GM19351 (cell line): ENCODE data around the gene SMCO3.
A peak's percentile ranks its signal among the peaks of the same experiment; 100 is the strongest.

Source experiments
- ATAC-seq: cut with Tn5 transposase; IDR thresholded peaks from one replicate; pipeline ENCODE4 v1.9.1; 2021; ENCODE audit warnings: mild to moderate bottlenecking, moderate library complexity; ENCODE audit not compliant: unreplicated experiment

The SMCO3 gene

DNA sequence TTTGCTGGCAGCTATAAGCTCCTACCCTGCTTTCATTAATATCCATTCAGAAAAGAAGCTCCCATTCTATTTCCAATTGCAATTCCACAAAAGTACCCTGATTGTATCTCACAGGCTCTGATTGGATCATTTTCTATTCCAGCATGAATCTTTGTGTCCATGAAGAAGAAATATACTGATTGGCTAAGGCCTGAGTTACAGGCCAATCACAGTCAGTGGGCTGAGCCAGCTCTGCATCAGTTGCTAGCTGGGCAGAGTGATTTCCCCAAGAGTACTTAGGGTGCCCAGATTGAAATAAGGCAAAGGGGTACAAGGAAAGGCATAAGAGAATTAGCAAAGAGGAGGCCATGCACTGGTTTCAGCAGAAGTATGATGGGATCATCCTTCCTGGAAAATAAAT is 14.9 kb upstream of the SMCO3 start:
- peak; percentile 87 for ATAC-seq

DNA sequence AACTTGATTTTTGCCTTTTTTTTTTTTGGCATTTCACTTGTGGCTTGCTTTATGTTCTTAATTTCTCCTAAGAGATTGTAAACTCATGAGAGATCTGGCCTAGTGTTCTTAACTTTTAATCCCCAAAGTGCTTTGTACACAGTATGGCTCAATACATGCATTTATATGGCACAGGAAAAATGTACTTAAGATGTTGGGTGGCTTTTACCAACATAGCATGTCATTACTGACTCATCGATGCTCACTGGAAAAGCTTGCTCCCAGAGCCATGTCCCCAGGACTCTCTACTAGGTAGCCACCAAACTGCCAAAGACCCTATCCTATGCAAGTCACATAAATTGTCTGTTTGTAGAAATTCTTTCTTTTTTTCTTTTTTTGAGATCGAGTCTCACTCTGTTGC is 13.1 kb upstream of the SMCO3 start:
- ATAC-seq, result no peak

DNA sequence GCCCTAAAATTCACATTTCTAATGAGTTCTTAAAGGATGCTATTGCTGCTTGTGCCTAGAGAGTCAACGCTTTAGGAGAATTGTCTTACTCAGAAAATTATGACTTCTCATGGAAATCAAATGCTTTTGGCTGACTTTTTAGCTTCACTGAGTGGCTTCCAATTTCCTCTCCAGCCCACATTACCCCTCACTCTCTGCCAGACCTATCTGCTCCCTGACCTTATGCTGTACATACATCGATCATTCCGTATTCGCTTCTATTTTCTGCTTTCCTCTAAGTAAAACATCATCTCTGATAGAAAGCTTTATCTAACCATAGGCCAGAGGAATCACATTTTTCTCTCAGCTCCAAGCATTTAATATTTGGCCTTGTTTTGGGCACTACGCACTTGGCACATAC is 12.5 kb upstream of the SMCO3 start:
- no peak for ATAC-seq

DNA sequence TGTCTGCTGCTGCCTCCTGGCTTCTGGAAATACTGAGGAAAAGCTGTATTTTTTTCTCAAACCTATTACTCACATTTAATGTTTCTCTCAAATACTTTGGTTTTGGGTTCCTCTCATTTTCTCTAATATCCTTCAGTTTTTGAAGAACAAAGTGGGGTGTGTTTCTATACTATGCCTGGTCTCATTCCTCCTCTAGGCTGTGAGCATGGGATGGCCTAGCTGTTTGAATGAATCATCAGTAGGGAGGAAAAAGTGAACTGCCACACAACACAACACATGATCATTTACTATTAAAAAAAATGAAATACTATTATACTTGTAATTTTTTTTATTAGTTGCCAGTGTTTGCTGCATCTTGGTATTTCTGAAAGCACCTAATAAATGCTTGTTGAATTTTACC is 11.3 kb upstream of the SMCO3 start:
- no peak for ATAC-seq

DNA sequence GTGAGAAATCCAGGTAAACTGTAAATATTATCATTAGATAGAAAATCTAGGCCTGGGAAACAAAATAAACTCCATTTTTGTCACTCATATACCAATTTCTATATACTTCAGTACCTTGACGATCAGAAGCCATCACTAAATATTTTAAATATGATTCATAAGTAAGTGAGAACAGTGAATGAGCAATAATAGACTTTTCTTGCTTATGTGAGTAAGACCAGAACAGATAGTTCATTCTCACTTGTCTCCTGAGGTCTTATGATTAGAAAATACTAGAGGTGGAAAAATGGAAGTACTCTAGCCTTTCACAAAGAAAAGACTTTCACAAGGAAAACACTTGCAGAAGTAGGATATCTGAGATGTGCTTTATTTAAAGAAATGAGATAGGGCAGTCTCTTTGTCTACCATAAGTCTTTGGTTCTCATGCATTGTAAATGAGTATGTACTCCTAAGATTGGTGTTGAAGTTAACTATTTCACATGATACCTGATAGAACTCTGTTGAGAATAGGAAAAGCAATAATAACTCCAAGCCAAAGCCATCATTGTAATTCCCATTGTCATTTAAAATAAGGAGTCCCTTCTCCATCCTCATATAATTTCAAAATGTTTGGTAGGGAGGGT is 10.1 kb upstream of the SMCO3 start:
- ATAC-seq, result peak; percentile 53

DNA sequence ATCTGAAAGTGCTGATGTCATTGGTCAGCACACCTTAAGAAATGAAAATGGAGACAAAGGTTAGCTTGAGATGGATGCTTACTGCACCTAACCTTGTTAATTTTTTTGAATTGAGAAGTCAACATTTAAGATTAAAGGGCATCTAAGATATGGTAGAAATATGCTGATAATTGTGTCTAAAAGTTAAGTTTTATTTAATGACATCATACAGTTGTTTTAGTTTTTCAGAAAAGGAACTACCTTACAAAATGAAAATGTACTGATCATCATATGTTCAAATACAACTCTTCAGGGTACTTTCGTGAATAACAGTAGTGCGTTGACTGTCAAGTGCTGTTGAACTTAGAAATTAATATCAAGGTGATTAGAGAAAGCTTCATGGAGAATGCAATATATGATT is 2.5 kb downstream of the SMCO3 start:
- no peak for ATAC-seq

DNA sequence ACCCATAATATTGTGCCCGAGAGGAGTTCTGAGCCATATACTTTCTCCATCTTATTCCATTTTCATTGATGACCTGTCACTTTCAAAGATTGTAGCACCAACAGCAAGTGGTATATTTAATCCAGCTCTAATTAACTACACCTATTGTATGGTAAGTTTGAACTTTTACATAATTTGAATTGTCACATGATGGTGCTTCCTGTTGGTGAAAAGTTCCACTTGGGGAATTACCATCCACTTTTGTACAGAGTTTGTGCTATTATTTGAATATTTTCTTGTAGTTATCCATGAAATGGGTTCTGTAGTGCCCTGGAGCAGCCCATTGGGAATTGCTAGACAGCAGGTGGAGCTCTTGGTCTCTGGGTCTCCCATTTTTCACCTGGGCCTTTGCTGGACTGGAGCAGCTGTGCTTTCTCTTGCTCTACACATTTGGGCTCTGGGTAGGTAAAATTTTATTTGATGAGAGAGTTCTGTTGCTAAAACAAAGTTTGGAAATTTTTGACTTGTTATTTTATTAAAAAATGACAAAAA is 3.0 kb downstream of the SMCO3 start:
- ATAC-seq, result no peak

DNA sequence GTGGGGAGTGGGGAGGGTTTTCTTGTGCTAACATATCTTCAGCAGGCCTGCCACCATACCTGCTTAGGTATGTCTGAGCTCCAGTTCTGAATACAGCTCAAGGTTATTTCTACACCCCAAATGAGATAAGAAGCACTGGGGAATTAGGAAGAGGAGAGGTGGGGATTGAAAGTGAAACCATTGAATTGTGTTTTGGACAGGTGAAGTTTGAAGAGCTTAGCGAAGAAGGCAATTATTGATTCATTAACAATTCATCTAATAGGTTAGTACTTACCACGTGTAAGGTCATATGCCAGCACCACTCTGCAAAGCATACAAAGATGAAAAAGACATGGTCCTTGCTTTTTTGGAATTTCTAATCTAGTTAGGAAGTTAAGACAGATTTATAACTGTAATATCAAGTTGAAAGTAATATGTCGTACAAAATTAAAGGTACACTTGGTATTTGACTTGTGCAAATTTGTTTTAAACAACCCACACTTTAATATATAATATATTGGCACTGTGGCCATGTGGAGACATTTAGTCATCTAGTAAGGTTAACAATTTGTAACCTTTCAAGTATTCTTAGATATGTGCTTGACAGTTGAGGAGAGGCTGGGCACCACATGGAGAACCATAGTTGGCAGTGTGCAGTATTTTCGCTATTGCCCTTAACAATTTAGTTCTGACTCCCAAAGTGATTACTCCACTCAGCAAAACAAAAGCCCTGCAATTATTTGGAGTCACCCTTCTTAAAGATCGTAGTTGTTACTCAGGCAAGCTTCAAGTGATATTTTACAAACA is 3.6 kb downstream of the SMCO3 start:
- ATAC-seq, result no peak

DNA sequence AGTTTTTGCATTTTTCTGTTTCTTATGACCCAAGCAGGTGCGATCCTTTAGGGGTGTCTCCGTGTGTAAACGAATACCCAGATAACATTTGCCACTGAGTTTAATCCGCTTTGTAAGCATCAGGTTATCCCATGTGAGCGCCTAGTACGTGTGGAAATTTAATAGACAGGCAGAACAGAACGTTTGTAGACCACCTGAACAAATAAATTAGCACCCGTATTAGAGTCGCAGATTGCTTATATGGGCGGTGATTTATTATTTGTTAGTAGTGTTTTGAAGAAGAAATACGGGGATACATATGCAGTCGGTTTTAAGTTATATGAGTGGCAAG is 10.2 kb downstream of the SMCO3 start:
- ATAC-seq, result peak; percentile 12

DNA sequence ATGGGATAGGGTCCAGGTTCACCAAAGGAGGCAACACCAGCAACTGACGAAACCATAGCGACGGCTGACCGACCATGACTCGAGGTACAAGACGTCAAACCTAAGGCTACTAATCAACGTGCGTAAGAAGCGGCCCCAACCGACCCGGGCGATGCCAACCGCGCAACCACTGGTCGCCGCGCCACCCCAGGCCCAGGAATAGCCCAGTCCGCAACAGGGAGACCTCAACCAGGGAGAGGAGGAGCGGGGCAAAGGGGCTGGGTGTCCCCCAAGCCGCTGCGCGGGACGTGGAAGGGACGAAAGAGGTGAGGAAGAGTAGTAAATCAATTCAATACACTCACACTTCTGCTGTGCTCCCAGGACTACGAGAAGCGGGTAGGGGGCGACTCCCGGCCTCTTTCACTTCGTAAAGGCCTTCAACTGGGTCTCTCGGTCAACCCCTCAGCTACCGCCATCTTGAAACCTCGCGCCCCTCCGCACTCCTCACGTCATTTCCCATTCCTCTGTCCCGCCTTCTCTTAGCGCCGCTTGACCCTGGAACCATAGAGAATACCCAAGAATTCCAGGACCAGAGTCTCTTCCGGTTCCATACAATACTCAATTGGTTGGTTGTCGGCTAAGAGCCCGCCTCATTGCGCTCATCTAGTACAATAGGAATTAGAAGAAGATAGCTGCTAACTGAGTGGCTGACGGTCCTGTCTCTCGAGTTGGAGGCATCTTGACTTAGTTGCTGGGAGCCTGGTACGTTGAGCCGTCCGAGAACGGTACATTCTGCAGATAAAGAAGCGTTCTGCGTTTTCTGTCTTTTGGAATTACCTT is 10.8 kb downstream of the SMCO3 start, which contains the start of the genes C12orf60 and WBP11:
C12orf60 (plus strand) TSS at position 660 of the 819 bp plus-strand sequence. CDS start 19,266 bp downstream, outside the sequence.
WBP11 (minus strand) TSS at position 468 of the 819 bp plus-strand sequence. CDS start 2,095 bp downstream, outside the sequence.
- peak; percentile 99 for ATAC-seq

DNA sequence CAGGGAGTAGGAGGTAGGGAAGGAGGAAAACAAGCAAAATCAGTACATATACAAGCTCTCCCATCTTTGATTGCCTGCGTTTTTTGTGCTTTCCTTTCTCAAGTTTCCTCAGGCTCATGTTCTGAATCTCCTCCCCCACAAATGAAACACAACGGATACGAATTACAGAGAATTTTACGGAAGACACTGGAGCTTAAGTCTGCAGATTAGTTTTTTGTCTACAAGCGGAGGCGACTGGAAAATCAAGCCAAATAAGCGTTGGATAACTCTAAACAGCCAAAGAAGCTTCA is 11.3 kb downstream of the SMCO3 start:
- no peak for ATAC-seq

DNA sequence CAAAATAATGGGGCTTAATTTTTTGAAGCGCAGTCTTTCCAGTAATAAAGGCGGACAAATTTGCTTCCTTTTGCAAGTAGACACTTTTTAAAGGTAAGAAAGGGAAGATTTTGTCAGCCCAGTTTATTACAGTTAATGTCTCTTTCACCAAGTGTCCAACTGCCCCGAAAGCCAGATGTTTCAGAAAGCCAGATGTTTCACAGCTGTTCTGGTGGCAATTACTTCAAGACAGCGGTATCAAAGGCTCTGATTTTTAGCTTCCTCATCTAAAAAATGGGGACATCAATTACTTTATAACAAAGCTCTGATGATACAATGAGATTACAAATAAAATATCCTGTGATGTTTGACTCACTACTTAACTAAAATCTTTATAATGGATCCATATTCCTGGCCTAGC is 11.7 kb downstream of the SMCO3 start:
- ATAC-seq, result no peak

DNA sequence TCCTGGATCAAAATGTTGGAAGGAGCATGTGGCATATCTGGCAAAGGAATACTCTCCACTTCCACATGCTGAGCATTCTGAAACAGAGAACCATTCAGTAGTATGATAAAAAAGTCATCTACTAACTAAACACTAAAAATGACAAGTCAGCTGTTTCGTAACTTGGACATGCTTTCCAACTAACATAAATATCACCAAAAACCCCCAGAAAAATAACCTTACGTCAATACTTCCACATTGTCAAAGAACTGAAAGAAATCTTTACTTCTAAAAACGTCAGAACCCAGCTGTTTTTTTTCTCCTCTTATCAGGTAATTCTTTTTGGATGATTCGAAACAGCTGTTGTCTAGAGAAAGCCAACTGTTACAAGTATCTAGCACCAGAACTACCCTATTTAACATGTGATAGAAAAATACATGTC is 18.9 kb downstream of the SMCO3 start:
- no peak for ATAC-seq

DNA sequence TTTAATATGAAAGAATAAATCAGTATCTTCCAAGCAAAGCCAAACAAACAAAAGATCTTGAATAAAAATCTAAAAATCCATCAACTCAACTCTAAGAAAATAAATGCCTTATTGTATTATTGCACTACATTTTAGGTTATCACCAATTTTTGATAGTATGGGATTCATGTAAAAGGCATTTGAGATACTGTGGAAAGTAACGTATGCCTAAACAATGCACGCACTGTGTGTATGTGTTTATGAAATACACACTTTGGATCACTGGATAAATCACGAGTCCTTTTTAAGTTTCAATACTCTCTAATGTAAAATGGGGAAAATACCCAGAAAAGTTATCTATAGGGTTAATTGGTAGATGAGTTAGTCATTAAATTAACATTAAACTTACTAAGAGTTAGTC is 28.4 kb downstream of the SMCO3 start:
- ATAC-seq, result no peak

DNA sequence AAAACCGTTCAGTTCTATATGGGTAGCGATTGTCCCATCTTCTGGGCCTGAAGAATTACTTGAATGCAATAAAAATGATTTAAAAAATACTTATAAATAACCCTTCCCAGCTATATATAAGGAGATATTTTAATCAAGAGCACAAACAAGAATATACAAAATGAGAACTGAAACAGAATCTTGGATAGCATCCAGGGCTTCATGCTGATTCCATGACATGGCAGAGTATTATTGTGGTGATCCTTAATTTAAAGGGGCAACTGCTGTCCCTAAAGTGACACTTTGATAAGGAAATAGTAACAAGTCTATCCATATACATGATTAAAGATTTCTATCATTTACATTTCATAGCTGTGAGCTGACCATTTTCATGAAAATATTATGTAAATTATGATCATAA is 29.5 kb downstream of the SMCO3 start:
- ATAC-seq, result no peak

DNA sequence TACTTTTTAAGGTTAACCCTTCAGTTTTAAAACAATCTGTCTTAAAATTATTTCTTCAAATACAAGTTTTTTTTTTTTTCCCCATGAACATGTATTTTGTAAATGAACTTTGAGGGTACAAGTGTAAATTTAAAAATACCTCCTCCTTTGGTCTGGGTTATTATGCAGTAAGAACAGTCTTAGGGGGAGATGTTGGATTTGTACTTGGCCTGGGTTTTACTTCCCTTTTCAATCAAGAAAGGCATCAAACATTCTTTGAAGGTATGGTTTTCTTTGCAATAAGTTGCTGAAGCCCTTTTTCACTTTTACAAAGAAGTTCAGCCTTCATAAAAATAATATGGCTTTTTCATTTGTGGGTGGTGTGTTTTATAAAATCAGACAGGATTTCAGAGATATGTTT is 31.2 kb downstream of the SMCO3 start:
- ATAC-seq, result peak; percentile 72

DNA sequence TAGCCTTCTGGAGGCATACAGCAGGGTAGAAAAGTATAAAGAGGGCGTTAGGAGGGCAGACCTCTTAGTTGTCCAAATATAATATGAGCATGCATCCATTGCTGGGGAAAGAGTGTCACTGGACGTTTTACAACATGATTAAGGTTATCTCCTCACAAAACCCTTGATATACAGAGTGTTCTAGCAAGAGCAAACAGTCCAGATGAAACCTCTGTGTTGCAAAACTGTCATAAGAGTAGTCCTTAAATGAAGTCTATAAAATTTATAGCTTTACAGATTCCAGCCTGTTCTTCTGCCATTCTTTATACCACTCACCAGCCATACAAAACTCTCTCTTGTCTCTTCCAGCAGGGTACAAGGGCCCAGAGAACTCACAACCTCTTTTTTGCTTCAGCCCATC is 32.4 kb downstream of the SMCO3 start:
- ATAC-seq, result no peak

DNA sequence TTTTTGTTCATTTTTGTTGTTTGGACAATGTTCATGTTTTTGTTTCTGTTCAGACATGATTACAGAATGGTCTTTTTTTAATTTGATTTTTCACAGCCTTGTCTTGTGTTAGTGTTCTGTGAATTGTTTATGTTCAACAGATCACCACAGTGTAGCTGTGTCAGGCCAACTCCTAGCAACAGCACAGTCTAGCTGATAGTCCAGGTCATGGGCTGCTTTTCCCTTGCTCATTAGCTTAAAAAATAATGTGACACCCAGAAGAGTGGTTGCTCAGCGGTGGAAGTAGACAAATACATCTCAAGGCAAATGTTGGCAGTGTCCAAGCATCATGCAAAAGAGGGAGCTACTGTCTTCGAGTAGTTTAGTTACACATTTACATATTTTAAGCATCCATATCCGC is 33.1 kb downstream of the SMCO3 start:
- no peak for ATAC-seq

DNA sequence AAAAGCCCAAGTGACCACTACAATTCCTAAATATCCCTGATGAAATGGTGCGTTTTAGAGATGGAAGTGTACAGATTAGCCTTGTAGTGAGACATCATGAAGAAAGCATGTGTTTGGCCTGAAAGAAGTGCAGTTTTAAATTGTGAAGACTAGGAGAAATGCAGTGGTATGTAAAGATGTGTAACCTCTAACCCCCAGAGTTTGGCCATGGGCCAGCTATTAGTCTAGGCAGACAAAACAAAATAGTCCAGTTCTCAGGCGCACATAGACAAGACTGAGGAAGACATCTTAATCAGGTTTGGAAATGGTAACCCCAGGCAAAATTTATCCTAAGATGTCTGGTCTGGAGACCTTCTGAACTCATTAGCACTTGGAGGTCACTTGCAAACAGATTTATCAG is 34.1 kb downstream of the SMCO3 start:
- no peak for ATAC-seq

DNA sequence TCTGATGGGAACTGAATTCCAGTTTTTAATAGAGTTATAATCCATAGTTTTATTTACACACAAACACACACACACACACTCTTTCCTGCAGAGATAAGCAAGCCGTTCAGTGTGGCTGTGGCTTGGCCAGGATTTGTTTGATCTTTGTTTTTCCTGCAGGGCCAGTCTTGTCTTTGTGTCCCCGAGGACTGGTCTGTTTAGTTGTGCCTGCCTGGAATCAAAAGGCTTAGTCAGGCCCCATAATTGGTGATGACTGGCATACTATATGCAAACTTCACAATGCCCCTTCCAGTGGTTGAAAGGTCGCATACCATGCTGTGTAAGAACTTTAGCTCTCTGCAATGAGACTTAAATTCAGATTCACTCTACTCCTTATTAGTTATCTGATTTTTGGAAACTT is 36.7 kb downstream of the SMCO3 start:
- no peak for ATAC-seq

DNA sequence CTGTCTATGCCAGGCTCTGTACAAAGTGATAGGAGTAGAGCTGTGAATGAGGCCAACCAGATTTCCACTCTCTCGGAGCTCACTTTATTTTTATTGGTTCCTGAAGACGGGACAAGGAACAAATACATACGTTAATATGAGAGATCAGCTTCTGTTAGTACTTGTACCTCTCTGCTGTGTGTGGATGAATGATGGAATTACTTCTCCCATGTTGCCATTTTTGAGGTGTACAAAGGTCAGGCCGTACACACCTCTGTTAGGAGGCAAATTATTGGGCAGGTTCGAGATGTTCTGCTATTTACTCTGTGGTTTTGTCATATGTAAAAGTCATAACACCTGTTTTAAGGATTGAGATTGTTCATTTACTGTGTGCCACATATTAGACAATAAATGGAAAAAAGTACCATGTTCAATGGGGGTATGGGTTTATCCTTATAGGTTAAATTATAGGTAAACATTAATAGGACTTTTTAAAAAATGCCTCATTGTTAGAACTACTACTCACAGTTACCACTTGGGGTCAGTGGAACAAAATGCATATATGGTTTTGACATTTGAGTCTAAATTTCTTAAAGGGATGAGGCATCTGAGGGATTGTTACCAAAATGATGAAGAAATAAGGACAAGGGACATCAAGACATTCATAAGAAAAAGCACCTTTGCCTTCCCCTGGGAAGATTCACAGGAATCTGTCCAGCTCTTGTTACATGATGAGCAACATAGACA is 37.6 kb downstream of the SMCO3 start:
- ATAC-seq, result no peak
